Ishikawa (cell line): ENCODE results near the gene CFAP61.

Experiments used
- CEBPB ChIP-seq: IDR thresholded peaks from 2 replicates; pipeline ENCODE4 v1.6.1; 2012
- CREB1 ChIP-seq: IDR thresholded peaks from 2 replicates; pipeline ENCODE4 v1.6.1; 2012; ENCODE audit warnings: low read depth
- EGR1 ChIP-seq: IDR thresholded peaks from 2 replicates; pipeline ENCODE4 v1.6.1; 2012
- EP300 ChIP-seq: IDR thresholded peaks from 2 replicates; pipeline ENCODE4 v1.6.1; 2012; ENCODE audit warnings: borderline replicate concordance
- FOXM1 ChIP-seq: IDR thresholded peaks from 2 replicates; pipeline ENCODE4 v1.6.1; 2012; ENCODE audit warnings: low read depth, borderline replicate concordance
- MAX ChIP-seq: IDR thresholded peaks from 2 replicates; pipeline ENCODE4 v1.6.1; 2012
- NFIC ChIP-seq: IDR thresholded peaks from 2 replicates; pipeline ENCODE4 v1.6.1; 2012
- RAD21 ChIP-seq: IDR thresholded peaks from 2 replicates; pipeline ENCODE4 v1.6.1; 2012; ENCODE audit warnings: low read depth
- REST ChIP-seq: IDR thresholded peaks from 2 replicates; pipeline ENCODE4 v1.6.1; 2012; ENCODE audit warnings: low read depth, mild to moderate bottlenecking
- TAF1 ChIP-seq: IDR thresholded peaks from 2 replicates; pipeline ENCODE4 v1.6.1; 2012; ENCODE audit warnings: low read depth, mild to moderate bottlenecking
- TCF12 ChIP-seq: IDR thresholded peaks from 2 replicates; pipeline ENCODE4 v1.6.1; 2012; ENCODE audit warnings: low read depth
- TEAD4 ChIP-seq: IDR thresholded peaks from 2 replicates; pipeline ENCODE4 v1.6.1; 2012
- USF1 ChIP-seq: IDR thresholded peaks from 2 replicates; pipeline ENCODE4 v1.6.1; 2012
- YY1 ChIP-seq: IDR thresholded peaks from 2 replicates; pipeline ENCODE4 v1.6.1; 2012; ENCODE audit warnings: low read depth
- ZBTB7A ChIP-seq: IDR thresholded peaks from 2 replicates; pipeline ENCODE4 v1.6.1; 2012; ENCODE audit warnings: low read depth

Gene CFAP61

GRCh38 chr20:20083807-20084206, 31.5 kb downstream of the CFAP61 start:
- TF ChIP-seq TCF12 (no peak), CEBPB (no peak), RAD21 (peak; percentile 62), YY1 (no peak)

GRCh38 chr20:20084296-20084752, 32.0 kb downstream of the CFAP61 start:
- TF ChIP-seq NFIC (no peak), RAD21 (no peak), EGR1 (no peak), FOXM1 (no peak), USF1 (no peak), CREB1 (no peak), TCF12 (no peak), TEAD4 (no peak)

- TF ChIP-seq USF1 = no peak
- no peak for TF ChIP-seq TAF1
- TF ChIP-seq EGR1 = no peak
- TF ChIP-seq NFIC = no peak
- no peak for TF ChIP-seq TEAD4
- no peak for TF ChIP-seq CEBPB
- no peak for TF ChIP-seq EP300
- TF ChIP-seq YY1 = no peak
- TF ChIP-seq CREB1 = no peak
- no peak for TF ChIP-seq MAX
- TF ChIP-seq REST = no peak
- TF ChIP-seq RAD21 = no peak
- TF ChIP-seq ZBTB7A = no peak
- no peak for TF ChIP-seq FOXM1
- no peak for TF ChIP-seq TCF12
Measured at GRCh38 chr20:20085071-20085470, 32.7 kb downstream of the CFAP61 start.

GRCh38 chr20:20085812-20086211, 33.5 kb downstream of the CFAP61 start:
- no peak for TF ChIP-seq ZBTB7A

- TF ChIP-seq CREB1 (no peak), NFIC (no peak), TAF1 (no peak), YY1 (no peak), MAX (no peak), EP300 (no peak), RAD21 (no peak), TEAD4 (no peak), ZBTB7A (no peak), FOXM1 (no peak), REST (no peak), USF1 (no peak), EGR1 (no peak)
Measured at GRCh38 chr20:20089018-20089417, 36.7 kb downstream of the CFAP61 start.

- TF ChIP-seq YY1 (no peak), TCF12 (no peak), CREB1 (no peak), MAX (no peak), CEBPB (no peak), EGR1 (no peak), REST (no peak), TEAD4 (no peak), FOXM1 (no peak), USF1 (no peak), EP300 (no peak), TAF1 (no peak), RAD21 (no peak), NFIC (no peak), ZBTB7A (no peak)
Measured at GRCh38 chr20:20089939-20090338, 37.6 kb downstream of the CFAP61 start.
